A673 (cell line): ENCODE data around the gene FOXK1.

ENCODE experiments used
- CTCF ChIP-seq: fragments of 300-800, 200-600 bp; sonication (generic); conservative IDR thresholded peaks from 2 replicates; pipeline ENCODE4 v1.5.1; 2017; ENCODE audit warnings: low read depth, mild to moderate bottlenecking, antibody characterized with exemption, low read length, moderate library complexity, mixed read lengths
- EZH2 ChIP-seq: fragments of 200-600 bp; sonication (generic); IDR thresholded peaks from 2 replicates; pipeline ENCODE4 v1.6.1; 2017; ENCODE audit warnings: borderline replicate concordance, low read depth, mild to moderate bottlenecking, mixed read lengths, antibody characterized with exemption, low read length; ENCODE audit not compliant: poor library complexity, severe bottlenecking

GRCh38 chr7:4742051-4742573 is 60.0 kb downstream of the FOXK1 start:
- TF ChIP-seq CTCF, result no peak
- no peak for TF ChIP-seq EZH2
